Stimulated activated CD4-positive, alpha-beta T cell treated with anti-CD3 and anti-CD28 coated beads, Interleukin-12 subunit alpha, Interleukin-12 subunit beta, amount 100 ng/mL, for 48 hours (primary cell): Measurements from ENCODE around the gene PGF.

Source experiments
- DNase-seq, 3 donors: peaks; one replicate each; pipeline ENCODE4 v3.0.0-alpha.2; 2020; ENCODE audit warnings: low read depth in 2 of 3, low spot score in 1 of 3

Gene PGF

GRCh38 chr14:74921987-74922751, 33.2 kb downstream of the PGF start:
- DNase-seq: no peak

GRCh38 chr14:74921053-74921620, 34.3 kb downstream of the PGF start:
- DNase-seq: no peak

DNA sequence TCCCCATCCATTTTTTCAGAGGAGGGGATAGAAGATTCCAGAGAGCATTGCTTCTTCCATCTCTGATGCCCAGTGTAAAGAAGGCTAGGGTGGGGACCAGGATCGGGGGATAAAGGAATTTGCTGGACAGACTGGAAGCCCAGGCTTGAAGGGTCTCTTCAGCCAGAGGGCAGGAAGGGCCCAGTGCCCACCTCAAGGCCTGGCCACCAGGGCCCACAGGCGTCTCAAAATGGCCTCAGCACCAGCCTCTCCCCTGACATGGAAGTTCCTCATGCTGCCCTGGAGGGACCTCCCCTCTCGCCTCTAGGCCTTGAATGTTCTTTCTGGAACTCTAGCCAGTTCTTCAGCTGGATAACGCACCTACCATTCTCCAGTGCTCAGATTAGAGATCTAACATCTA, 35.1 kb downstream of the PGF start:
- DNase-seq: no peak

DNA sequence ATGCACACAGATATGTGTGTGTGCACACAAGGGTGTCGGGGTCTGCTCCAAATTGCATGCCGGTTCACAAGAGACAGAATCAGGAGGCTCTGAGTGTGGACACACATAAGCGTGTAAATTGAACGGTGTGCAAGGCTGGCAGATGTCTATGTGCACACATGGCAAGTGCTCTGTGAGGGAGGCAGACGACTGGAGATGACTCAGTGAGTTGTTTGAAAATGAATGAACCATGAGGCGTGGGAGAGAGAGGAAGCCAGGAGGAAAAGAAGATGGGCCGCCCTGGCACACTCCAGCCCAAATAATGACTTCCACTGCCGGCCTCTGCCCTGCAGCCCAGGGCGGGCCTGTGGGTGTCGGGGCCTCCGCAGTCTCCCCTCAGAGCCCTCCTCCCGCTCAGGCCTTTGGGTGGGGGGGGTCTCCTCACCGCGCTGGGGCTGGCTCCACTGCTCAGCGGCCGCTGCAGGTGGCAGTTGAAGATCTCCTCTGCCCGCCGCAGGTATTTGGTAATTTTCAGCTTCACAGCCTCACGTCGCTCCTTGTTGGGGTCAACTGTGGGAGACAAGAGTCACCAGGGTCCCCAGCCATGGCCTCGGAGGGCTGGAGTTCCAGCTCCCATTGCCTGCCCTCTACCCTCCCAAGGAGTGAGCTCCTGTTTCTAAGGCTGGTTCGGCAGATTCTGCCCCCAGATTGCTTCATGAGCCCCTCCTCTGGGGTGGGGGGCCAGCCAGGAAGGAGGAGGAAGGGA, 35.8 kb downstream of the PGF start:
- DNase-seq: no peak

GRCh38 chr14:74918380-74918779, 37.0 kb downstream of the PGF start:
- no peak for DNase-seq

DNA sequence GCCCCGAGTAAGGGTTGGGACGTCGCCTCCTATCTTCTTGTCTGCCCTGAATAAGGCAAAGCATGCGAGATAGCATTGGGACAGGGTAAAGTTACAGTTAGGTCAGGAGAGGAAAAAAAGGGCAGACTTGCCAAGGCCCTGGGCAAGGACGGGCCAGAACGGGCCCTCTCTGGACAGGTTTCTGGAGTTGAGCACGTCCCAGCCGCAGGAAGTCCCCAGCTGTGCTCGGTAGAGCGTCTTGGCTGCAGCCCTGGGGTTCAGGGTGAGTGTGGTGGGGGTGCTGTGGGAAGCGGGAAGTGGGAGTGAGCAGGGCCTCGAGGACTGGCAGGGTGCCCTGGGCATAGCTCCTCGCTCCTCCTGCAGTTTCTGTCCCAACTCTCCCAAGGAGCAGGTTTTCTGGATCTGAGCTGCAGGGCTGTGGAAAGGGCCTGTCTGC, 37.7 kb downstream of the PGF start:
- no peak for DNase-seq

DNA sequence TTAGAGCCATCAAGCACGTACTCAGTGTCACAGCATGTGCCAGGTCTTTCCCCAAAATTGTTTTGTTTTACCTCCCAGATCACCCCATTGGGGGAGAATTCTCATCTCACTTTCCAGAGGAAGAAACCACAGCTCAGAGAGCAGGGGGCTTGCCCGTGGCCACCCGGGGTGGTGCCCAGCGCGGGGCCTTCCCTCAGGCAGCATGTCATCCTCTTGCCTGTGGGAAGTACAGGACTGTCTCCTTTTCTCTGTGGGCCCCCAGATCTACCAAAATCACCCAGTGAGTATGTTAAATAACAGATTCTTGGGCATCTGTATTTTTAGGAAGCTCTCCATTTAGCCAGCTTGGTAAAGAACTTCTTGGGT, 38.2 kb downstream of the PGF start:
- DNase-seq: no peak

- no peak for DNase-seq
These were observed 39.6 kb downstream of the PGF start for GRCh38 chr14:74915826-74916225.

DNA sequence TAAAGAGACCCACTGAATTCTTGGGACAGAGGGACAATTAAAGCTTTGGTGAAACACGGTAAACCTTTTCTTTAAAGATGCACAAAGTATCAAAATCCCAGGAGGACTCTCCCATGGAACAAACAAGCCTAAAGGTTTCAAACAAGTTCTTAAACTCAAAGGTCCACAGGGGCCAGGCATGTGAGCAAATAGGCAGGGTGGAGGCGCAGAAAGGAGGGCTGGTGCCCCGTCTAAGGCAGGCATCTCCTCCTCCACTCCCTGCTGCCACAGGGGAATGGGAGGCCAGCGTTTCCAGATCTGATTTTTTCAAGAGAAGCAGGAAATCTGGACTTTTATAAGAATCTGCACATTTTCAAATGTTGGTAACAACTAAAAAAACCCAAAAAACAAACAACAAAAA, 40.0 kb downstream of the PGF start:
- DNase-seq: no peak

- no peak for DNase-seq
These were observed 41.3 kb downstream of the PGF start for GRCh38 chr14:74913986-74914573.

DNA sequence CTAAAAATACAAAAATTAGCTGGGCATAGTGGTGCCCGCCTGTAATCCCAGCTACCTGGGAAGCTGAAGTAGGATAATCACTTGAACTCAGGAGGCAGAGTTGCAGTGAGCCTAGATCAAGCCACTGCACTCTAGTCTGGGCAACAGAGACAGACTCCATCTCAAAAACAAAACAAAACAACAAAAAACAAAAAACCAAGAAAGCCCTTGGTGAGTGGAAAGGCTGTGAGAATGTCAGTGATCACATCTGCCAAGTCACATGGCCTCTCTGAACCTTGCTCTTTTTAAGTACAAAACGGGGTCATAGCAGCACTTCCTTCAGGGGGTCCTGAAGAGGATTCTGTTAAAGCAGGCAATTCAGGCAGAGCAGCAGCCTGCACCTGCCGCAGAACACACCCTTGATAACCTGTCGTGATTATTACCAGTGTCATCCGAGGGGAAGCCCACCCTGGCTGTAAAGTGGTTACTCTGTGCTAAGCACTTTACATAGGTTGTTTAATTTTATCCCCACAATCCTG, 41.9 kb downstream of the PGF start:
- DNase-seq: no peak

GRCh38 chr14:74912801-74913200, 42.6 kb downstream of the PGF start:
- DNase-seq: no peak

DNA sequence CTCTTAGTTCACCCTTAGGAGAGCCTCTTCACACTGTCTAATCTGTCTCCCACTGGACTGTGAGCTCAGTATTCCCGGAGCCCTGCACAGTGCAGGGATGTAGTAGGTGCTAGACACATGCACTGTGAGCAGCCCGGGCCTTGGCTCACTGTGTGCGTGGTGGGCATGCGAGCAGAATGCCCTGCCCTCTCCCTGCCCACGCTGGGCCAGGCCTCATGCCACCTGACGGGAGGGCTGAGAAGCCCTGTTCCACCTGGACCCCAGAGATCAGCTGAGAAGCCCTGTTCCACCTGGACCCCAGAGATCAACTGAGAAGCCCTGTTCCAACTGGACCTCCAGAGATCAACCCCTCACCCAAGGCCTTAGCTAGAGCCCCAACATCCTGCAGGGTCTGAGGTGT, 43.3 kb downstream of the PGF start:
- no peak for DNase-seq

GRCh38 chr14:74911704-74912103, 43.7 kb downstream of the PGF start:
- DNase-seq: no peak

- DNase-seq: no peak
These were observed 44.2 kb downstream of the PGF start for GRCh38 chr14:74911221-74911620.

GRCh38 chr14:74910556-74910955, 44.8 kb downstream of the PGF start:
- no peak for DNase-seq

DNA sequence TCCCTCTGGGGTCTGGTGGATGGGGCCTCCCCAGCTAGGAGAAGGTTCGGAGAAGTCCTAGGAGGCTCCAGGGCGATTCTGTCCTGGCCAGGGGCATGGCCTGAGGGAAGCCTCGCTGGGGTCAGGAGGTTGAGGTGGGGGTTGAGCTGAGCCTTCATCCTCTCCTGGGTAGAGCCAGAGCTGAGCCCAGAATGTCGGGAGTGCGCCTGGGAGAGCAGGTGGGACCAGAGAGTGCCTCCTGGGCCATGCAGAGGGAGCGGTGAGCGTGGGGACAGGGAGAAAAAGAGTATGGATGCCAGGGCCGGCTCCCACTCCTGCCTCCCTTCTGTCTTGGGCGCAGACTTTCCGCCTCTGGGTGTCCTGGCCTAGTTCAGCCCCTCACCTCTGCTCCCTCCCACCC, 45.5 kb downstream of the PGF start:
- no peak for DNase-seq

- DNase-seq: no peak
These were observed 45.9 kb downstream of the PGF start for GRCh38 chr14:74909501-74909900.

GRCh38 chr14:74908861-74909341, 46.5 kb downstream of the PGF start:
- DNase-seq: no peak

DNA sequence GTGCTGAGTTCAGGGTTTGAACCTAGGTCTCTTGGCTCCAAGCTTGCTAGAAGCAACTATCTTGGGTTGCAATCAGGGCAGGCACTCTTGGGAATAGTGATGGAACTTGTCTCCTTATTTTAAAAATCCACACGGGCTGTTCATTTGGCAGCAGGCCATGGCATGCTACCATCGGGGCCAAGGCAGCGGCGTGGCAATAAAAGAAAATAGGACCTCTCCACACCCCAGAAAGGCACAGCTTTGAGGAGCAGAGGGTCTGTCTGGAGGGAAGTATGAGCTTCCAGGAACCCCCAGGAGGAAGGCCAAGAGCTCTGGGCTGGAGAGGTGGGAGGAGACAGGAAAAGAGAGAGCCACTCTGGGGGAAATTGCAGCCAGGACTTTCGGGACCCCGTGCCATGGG, 47.7 kb downstream of the PGF start:
- no peak for DNase-seq

DNA sequence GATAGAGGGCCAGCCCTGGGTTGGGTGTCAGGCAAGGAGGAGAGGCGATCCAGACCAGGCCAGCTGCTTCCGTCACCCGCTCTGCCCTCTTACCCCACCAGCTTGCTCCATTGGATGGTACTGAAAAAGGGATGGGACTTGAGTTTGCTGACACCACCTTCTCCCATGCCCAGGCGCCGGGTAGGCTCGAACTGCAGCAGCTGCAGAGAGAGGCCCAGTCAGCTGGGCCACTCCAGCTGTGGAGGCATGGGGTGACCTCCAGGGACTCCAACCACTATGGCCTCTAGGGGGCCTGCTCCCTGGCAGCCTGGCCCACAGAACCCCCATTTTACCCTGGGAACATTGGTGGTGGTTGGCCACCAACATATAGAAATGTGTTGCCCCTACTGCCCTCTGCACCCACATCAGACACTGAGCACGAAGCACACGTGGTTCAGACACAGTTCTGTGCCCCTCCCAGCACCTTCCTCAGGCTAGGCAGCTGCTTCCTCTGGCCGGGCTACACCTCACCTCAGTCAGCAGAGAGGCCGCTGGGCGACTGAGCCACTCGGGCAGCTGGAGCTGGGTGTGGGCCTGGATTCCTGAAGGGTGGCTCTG, 48.4 kb downstream of the PGF start:
- DNase-seq: no peak
